Fibroblast of mammary gland (primary cell): Measurements from ENCODE around the gene PNLIPRP2.

Experiments
- DNase-seq: peaks from one replicate; pipeline ENCODE4 v3.0.0-alpha.2; 2010; ENCODE audit warnings: low read depth
- H3K4me3 ChIP-seq: 2 replicates; pipeline ENCODE4 v1.5.1; 2011; ENCODE audit warnings: low read depth, mild to moderate bottlenecking, low read length, moderate library complexity; ENCODE audit not compliant: control insufficient read depth
- TF ChIP-seq, protein P1 (sequence below): conservative IDR thresholded peaks from 2 replicates; pipeline ENCODE4 v1.5.1; 2011; ENCODE audit warnings: low read depth, low read length, inconsistent platforms; ENCODE audit not compliant: control insufficient read depth, insufficient read depth

PNLIPRP2 gene

DNA sequence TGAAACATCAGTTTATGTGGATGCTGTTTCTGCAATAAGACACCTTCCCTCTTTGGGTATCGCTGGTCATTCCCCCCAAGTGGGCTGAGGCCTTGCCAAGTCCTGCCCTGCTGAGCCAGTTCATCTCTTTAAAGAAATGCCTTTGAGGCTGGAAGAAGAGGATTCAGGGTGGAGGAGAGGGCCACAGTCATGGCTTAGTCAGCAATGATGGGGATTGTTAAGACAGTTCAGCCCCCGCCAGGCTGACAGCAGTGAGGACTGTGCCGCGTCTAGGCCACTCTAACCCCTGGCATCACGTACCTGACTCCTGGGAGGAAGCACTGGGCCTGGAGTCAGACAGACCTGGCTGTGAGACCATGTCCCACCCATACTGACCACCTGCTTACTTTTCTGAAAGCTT, 48.3 kb downstream of the PNLIPRP2 start:
- TF ChIP-seq, protein P1, sequence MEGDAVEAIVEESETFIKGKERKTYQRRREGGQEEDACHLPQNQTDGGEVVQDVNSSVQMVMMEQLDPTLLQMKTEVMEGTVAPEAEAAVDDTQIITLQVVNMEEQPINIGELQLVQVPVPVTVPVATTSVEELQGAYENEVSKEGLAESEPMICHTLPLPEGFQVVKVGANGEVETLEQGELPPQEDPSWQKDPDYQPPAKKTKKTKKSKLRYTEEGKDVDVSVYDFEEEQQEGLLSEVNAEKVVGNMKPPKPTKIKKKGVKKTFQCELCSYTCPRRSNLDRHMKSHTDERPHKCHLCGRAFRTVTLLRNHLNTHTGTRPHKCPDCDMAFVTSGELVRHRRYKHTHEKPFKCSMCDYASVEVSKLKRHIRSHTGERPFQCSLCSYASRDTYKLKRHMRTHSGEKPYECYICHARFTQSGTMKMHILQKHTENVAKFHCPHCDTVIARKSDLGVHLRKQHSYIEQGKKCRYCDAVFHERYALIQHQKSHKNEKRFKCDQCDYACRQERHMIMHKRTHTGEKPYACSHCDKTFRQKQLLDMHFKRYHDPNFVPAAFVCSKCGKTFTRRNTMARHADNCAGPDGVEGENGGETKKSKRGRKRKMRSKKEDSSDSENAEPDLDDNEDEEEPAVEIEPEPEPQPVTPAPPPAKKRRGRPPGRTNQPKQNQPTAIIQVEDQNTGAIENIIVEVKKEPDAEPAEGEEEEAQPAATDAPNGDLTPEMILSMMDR = no peak
- H3K4me3 ChIP-seq = no peak overlapping the region
- peak; percentile 42 for DNase-seq

DNA sequence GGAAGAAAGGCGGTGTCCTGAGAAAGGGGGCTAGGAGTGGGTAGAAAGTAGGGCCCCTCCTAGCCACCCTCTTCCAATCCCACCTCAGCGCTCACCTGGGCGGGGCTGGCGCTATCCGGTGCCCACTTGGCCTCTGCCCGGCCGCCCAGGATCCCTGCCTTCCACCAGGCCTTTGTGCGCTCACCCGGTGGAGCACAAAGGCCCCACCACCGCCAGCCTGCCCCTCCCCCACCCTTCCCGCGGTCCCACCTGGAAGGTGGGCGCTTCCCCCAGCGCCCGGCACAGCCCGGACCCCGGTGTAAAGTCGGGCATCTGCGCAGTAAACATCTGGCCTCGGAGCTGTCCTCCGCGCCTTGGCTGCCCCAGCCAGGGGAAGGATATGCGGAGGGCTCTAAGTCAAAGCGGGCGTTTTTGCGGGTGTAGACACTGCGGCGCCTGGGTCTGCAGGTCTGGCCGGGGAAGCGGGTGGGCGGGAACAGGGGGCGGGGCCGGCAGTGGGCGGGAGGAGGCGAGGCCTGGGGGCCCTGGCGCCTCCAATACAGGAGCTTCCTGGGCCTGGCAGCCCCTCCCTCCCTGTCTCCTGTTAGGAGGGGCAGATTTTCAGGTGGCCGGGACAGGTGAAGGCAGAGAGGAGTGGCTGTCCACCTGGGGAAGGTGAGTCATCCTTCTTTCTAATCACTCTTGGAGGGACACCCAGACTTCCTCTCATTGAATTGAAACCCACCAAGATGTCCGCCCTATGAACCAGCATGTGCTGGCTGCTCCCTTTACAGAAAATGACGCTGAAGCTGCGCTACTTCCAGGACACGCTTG, 49.3 kb downstream of the PNLIPRP2 start:
- TF ChIP-seq, protein P1 = no peak
- no peak overlapping the region for H3K4me3 ChIP-seq
- no peak for DNase-seq

DNA sequence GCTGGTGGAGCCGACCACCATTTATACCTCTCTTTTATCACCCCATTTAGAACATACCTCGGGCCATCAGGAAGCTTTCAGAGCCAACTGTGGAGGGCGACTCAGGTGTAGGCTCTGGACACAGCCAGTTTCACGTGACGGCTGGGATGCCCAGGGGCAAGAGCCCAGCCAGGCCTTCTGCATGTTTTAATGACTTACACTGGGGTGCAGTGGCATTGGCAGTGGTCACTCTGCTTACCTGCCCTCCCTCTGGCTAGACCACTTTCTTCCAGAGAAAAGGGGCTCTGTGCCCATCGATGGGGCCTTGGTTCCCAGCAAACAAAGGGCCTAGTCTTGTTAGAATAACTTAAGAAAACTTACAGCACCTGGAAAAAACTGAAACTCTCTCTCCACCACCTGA, 50.0 kb downstream of the PNLIPRP2 start:
- TF ChIP-seq, protein P1 = no peak
- DNase-seq = no peak
- H3K4me3 ChIP-seq = no peak overlapping the region

DNA sequence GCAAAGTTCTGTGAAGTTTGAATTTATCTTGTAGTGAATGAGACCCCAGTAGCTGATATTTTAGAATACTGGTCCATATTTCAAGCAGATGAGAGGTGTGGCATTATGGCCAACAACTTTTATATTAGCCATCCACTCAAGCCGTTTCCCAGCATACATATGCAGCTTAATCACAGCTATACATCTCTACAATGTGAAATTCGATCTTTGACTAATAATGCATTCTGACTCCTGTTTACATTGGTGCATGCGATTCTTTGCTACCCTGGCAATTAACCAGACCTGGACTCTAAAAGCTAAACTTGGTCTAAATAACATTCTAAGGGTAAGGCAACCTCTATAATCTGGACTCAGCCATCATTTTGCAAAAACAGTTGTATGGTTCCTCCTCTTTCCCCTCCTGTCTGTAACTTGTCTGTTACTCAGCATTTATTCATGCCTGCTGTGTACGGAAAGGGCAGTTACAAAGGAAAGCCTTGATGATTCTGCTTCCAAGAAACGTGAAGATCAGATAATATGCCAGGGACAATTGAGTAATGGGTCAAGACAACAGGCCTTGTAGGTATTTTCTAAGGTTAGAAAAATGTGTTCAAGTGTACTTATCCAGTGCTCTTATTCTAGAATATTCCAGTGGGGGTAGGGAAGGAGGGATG, 50.6 kb downstream of the PNLIPRP2 start:
- TF ChIP-seq, protein P1 = no peak
- peak; percentile 43 for DNase-seq
- no peak overlapping the region for H3K4me3 ChIP-seq

DNA sequence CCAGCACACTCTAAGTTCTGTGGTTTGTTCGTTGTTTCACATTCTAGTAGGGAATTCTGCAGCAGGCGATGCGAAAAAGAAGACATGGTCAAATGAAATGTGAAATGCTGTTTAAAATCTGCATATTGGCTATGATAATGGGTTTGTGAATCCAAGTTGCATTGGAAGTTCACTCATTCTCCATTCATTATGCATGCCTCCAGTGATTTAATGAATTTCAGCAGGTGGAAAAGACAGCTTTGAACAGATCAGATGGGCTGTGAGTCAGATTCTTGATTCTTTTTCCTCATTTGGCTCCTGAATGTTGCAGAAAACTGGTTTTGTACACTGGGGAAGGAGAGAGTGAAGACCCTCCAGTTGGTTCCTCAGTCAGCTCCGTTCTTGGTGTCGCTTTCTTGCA, 52.1 kb downstream of the PNLIPRP2 start:
- TF ChIP-seq, protein P1 = no peak
- no peak for DNase-seq
- H3K4me3 ChIP-seq = no peak overlapping the region

DNA sequence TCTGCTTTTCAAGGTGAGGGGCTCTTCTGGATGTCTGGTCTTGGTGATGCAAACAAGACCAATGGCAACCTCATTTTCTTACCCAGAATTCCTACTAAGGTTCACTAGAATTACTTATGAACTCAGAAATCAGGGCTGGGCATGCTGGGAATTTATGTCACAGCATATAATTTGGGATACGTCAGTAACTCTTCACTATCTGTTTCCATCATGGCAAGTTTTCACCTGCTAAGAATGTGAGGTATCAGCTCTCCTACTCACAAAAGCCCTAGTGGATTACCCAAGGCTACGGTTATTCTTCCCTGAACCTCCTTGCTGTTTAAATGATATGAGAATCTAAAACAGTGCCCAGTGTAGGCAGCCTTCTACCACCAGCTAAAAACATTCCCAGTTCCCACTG, 53.1 kb downstream of the PNLIPRP2 start:
- no peak for DNase-seq
- TF ChIP-seq, protein P1 = no peak
- H3K4me3 ChIP-seq = no peak overlapping the region
